HG02678 (cell line): ENCODE results near the gene LLGL2.

Experiments used
- ATAC-seq: cut with Tn5 transposase; IDR thresholded peaks from one replicate; pipeline ENCODE4 v1.9.1; 2021; ENCODE audit warnings: mild to moderate bottlenecking, moderate library complexity; ENCODE audit not compliant: unreplicated experiment

Gene LLGL2

DNA sequence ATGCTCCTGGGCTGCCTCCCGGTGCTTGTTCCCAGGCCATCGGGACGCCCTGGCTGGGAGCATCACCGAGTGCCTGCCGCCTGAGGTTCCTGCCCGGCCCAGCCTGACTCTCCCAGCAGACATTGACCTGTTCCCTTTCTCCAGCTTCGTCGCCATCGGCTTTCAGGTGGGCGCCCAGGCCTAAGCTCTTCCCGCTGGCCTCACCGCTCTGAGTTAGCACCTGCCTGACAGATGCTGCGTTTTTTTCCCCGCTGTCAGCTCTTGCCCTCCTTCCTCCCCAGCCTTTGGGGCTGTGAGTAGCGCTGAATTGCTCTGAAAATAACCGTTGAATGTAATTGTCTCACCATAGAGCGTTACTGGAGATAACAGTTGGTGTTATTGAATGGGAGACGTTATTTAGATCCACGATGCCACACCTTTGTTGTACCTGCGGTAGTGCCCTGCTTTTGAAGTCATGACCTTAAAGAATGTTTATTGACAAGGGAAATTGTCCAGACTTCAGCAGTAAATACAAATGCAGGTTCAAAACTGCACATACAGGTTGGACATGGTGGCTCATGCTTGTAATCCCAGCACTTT is 86.4 kb downstream of the LLGL2 start:
- no peak for ATAC-seq

- ATAC-seq = no peak
These were observed 87.6 kb downstream of the LLGL2 start for GRCh38 chr17:75612906-75613626.

DNA sequence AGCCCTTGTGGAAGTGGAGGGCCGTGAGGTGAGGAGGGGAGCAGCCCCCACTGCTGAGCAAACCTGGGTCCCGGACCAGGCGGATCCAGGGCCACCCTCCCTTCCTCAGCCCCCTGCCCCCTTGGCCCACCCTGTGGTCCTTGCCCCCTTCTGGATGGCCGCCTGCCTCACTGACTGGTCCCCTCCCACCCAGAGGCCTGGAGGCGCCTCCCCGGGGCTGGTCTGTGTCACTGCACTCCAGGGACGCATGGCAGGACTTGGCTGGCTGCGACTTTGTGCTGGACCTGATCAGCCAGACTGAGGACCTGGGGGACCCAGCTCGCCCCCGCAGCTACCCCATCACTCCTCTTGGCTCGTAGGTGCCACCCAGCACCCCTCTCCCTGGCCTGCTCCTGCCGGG is 88.5 kb downstream of the LLGL2 start:
- ATAC-seq = no peak

GRCh38 chr17:75614556-75615270 is 89.2 kb downstream of the LLGL2 start:
- ATAC-seq = no peak

DNA sequence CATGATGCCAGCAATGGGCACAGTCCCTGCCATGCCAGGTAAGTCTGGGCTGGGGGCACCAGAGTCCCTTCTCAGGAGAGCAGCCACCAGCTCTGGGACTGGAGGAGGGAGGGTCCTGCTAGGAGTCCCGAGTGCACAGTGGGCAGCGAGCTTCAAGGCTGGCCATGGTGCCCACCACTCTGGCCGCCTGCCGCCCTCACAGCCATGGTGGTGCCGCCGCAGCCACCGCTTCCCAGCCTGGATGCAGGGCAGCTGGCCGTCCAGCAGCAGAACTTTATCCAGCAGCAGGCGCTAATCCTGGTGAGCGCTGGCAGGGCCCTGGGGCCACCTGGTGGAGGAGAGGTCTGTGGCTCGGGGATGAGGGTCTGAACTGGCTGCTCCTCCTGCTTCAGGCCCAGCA is 89.8 kb downstream of the LLGL2 start:
- no peak for ATAC-seq

GRCh38 chr17:75616521-75617122 is 91.1 kb downstream of the LLGL2 start:
- ATAC-seq = no peak

DNA sequence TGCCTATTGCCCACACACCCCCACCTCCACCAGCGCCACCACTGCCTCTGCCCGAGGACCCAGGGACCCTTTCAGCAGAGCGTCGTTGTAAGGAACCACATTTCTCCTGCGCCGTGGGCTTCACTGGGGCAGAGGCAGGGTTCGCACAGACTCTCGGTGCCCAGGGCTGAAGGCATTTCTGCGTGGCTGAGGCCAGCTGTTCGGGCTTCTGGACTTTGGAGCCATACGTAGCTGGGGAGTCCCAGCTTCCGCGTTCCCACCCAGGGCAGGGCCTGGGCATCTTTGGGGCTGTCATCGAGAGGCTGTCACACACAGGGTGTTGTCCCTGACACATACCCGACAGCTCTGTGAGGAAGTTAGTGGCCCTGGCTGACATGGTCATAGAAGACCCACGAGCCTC is 91.7 kb downstream of the LLGL2 start:
- ATAC-seq = no peak

GRCh38 chr17:75617675-75618074 is 92.2 kb downstream of the LLGL2 start:
- no peak for ATAC-seq

DNA sequence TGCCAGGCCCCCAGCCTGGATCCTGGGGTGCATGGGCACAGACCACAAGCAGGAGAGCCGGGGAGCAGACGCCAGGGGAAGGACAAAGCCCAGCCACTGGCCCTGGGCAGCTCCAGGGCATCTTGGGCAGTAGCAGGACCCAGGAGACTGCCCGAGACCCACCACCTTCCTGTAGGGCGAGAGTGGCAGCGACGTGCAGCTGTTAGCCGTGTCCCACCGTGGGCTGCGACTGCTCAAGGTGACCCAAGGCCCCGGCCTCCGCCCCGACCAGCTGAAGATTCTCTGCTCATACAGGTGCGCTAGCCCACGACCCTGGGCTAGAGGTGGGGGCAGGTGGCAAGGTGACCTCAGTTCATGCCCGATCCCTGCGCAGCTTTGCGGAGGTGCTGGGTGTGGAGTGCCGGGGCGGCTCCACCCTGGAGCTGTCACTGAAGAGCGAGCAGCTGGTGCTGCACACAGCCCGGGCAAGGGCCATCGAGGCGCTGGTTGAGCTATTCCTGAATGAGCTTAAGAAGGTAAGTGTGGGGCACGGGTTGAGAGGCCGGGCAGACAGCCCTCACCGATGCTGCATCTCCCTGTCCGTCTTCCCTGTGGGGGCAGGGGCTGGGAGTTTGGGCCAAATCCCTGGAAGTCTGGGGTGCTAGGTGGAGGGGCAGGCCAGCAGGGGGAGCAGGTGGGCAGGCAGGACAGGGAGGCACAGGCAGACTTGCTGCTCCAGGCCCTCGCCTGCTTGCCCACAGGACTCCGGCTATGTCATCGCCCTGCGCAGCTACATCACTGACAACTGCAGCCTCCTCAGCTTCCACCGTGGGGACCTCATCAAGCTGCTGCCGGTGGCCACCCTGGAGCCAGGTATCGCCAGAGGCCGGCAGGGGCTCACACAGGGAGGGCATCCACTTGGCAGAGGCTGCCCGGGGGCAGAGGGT is 94.3 kb downstream of the LLGL2 start:
- no peak for ATAC-seq

- ATAC-seq = no peak
These were observed 96.0 kb downstream of the LLGL2 start for GRCh38 chr17:75621489-75621888.

- no peak for ATAC-seq
These were observed 96.6 kb downstream of the LLGL2 start for GRCh38 chr17:75622076-75622475.

DNA sequence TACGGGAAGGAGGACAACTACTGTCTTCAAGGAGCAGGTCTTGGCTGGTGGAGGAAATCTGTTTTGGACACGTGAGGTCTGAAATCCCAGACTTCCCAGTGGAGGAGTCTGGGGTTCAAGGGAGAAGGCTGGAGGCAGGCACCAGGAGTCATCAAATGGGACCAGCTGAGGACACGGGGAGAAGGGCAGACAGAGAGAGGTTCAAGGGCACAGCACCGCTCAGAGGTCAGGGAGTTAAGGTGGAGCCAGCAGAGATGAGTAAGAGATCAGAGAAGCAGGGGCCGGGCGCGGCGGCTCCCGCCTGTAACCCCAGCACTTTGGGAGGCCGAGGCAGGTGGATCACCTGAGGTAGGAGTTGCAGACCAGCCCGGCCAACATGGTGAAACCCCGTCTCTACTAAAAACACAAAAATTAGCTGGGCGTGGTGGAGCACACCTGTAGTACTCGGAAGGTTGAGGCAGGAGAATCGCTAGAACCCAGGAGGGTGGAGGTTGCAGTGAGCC is 97.3 kb downstream of the LLGL2 start:
- no peak for ATAC-seq

- no peak for ATAC-seq
These were observed 97.9 kb downstream of the LLGL2 start for GRCh38 chr17:75623386-75623785.

DNA sequence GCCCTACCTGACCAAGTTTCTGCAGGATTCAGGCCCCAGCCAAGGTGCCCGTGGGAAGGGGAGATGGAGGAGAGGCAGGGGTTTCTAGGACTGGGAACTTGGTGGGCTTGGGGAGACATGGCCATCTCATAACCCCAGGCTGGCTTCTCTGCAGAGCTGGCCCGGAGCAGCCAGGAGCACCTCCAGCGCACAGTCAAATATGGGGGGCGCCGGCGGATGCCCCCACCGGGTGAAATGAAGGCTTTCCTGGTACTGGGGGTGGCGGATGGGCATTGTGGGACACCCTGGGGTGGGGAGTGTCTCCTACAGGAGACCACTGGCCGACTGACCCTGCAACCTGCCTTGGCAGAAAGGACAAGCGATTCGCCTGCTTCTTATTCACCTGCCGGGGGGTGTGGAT is 98.5 kb downstream of the LLGL2 start:
- ATAC-seq = no peak
